ENCODE data around the gene NDST4.

NDST4 gene

GRCh38 chr4:115119804-115120352, 6.5 kb upstream of the NDST4 start:
- Histone ChIP-seq H3K27ac (ENCODE audit: low read depth, low read length) (no peak overlapping the region), H3K27me3 (ENCODE audit: control insufficient read depth, insufficient read depth, low read length) (no peaks in the 10 kb centered on the region)

GRCh38 chr4:115117651-115118050, 4.2 kb upstream of the NDST4 start:
- H3K36me3 ChIP-seq (ENCODE audit: control insufficient read depth, insufficient read depth, low read length): no peaks in the 10 kb centered on the region
- peaks cover 5% of the 10 kb centered on the region; the same call in 1 of the 2 replicates for H3K4me1 ChIP-seq (ENCODE audit: control insufficient read depth, insufficient read depth, low read length)
- no peak overlapping the region for H3K9ac ChIP-seq (ENCODE audit: low read length)
- no peaks in the 10 kb centered on the region for H3K9me3 ChIP-seq (ENCODE audit: control insufficient read depth, insufficient read depth, low read depth, low read length)
- no peak overlapping the region for H3K4me3 ChIP-seq (ENCODE audit: low read depth, low read length)
- H3K27ac ChIP-seq (ENCODE audit: low read depth, low read length): no peak overlapping the region
- H3K27me3 ChIP-seq (ENCODE audit: control insufficient read depth, insufficient read depth, low read length): no peaks in the 10 kb centered on the region

More at GRCh38 chr4:115119804-115120352, 6.5 kb upstream of the NDST4 start:
- Histone ChIP-seq H3K4me3 (ENCODE audit: low read depth, low read length) (no peak overlapping the region), H3K9ac (ENCODE audit: low read length) (no peak overlapping the region), H3K9me3 (ENCODE audit: control insufficient read depth, insufficient read depth, low read depth, low read length) (no peaks in the 10 kb centered on the region), H3K36me3 (ENCODE audit: control insufficient read depth, insufficient read depth, low read length) (no peaks in the 10 kb centered on the region), H3K4me1 (ENCODE audit: control insufficient read depth, insufficient read depth, low read length) (peaks cover 5% of the 10 kb centered on the region; the same call in 1 of the 2 replicates)

GRCh38 chr4:115110191-115111181, 2.9 kb downstream of the NDST4 start:
- Histone ChIP-seq H3K9ac (ENCODE audit: low read length) (no peak overlapping the region), H3K36me3 (ENCODE audit: control insufficient read depth, insufficient read depth, low read length) (no peaks in the 10 kb centered on the region), H3K27ac (ENCODE audit: low read depth, low read length) (no peak overlapping the region), H3K9me3 (ENCODE audit: control insufficient read depth, insufficient read depth, low read depth, low read length) (no peaks in the 10 kb centered on the region), H3K4me1 (ENCODE audit: control insufficient read depth, insufficient read depth, low read length) (no peaks in the 10 kb centered on the region), H3K27me3 (ENCODE audit: control insufficient read depth, insufficient read depth, low read length) (no peaks in the 10 kb centered on the region), H3K4me3 (ENCODE audit: low read depth, low read length) (no peak overlapping the region)

- H3K27ac ChIP-seq (ENCODE audit: low read depth, low read length): no peak overlapping the region
- H3K4me3 ChIP-seq (ENCODE audit: low read depth, low read length): no peak overlapping the region
- no peaks in the 10 kb centered on the region for H3K36me3 ChIP-seq (ENCODE audit: control insufficient read depth, insufficient read depth, low read length)
- no peaks in the 10 kb centered on the region for H3K9me3 ChIP-seq (ENCODE audit: control insufficient read depth, insufficient read depth, low read depth, low read length)
- H3K4me1 ChIP-seq (ENCODE audit: control insufficient read depth, insufficient read depth, low read length): no peaks in the 10 kb centered on the region
- H3K9ac ChIP-seq (ENCODE audit: low read length): no peak overlapping the region
- no peaks in the 10 kb centered on the region for H3K27me3 ChIP-seq (ENCODE audit: control insufficient read depth, insufficient read depth, low read length)
Observed at GRCh38 chr4:115108850-115109249, 4.6 kb downstream of the NDST4 start.

GRCh38 chr4:115107411-115107810, 6.0 kb downstream of the NDST4 start:
- H3K9ac ChIP-seq (ENCODE audit: low read length): no peak overlapping the region
- no peaks in the 10 kb centered on the region for H3K4me1 ChIP-seq (ENCODE audit: control insufficient read depth, insufficient read depth, low read length)
- H3K27me3 ChIP-seq (ENCODE audit: control insufficient read depth, insufficient read depth, low read length): no peaks in the 10 kb centered on the region
- no peaks in the 10 kb centered on the region for H3K9me3 ChIP-seq (ENCODE audit: control insufficient read depth, insufficient read depth, low read depth, low read length)
- H3K27ac ChIP-seq (ENCODE audit: low read depth, low read length): no peak overlapping the region
- H3K4me3 ChIP-seq (ENCODE audit: low read depth, low read length): no peak overlapping the region
- H3K36me3 ChIP-seq (ENCODE audit: control insufficient read depth, insufficient read depth, low read length): no peaks in the 10 kb centered on the region

GRCh38 chr4:115101675-115102074, 11.7 kb downstream of the NDST4 start:
- no peaks in the 10 kb centered on the region for H3K36me3 ChIP-seq (ENCODE audit: control insufficient read depth, insufficient read depth, low read length)
- H3K27ac ChIP-seq (ENCODE audit: low read depth, low read length): no peak overlapping the region
- H3K27me3 ChIP-seq (ENCODE audit: control insufficient read depth, insufficient read depth, low read length): no peaks in the 10 kb centered on the region

GRCh38 chr4:115090483-115091075, 22.8 kb downstream of the NDST4 start:
- H3K4me1 ChIP-seq (ENCODE audit: control insufficient read depth, insufficient read depth, low read length): no peaks in the 10 kb centered on the region
- no peak overlapping the region for H3K9ac ChIP-seq (ENCODE audit: low read length)
- H3K27ac ChIP-seq (ENCODE audit: low read depth, low read length): no peak overlapping the region
- H3K9me3 ChIP-seq (ENCODE audit: control insufficient read depth, insufficient read depth, low read depth, low read length): no peaks in the 10 kb centered on the region
- no peaks in the 10 kb centered on the region for H3K36me3 ChIP-seq (ENCODE audit: control insufficient read depth, insufficient read depth, low read length)
- no peak overlapping the region for H3K4me3 ChIP-seq (ENCODE audit: low read depth, low read length)
- no peaks in the 10 kb centered on the region for H3K27me3 ChIP-seq (ENCODE audit: control insufficient read depth, insufficient read depth, low read length)

More at GRCh38 chr4:115101675-115102074, 11.7 kb downstream of the NDST4 start:
- Histone ChIP-seq H3K9ac (ENCODE audit: low read length) (no peak overlapping the region), H3K4me3 (ENCODE audit: low read depth, low read length) (no peak overlapping the region), H3K9me3 (ENCODE audit: control insufficient read depth, insufficient read depth, low read depth, low read length) (no peaks in the 10 kb centered on the region), H3K4me1 (ENCODE audit: control insufficient read depth, insufficient read depth, low read length) (no peaks in the 10 kb centered on the region; the same call in 1 of the 2 replicates)

- Histone ChIP-seq H3K27me3 (ENCODE audit: control insufficient read depth, insufficient read depth, low read length) (no peaks in the 10 kb centered on the region), H3K27ac (ENCODE audit: low read depth, low read length) (no peak overlapping the region), H3K4me1 (ENCODE audit: control insufficient read depth, insufficient read depth, low read length) (no peaks in the 10 kb centered on the region), H3K4me3 (ENCODE audit: low read depth, low read length) (no peak overlapping the region), H3K9me3 (ENCODE audit: control insufficient read depth, insufficient read depth, low read depth, low read length) (peaks cover 23% of the 10 kb centered on the region), H3K36me3 (ENCODE audit: control insufficient read depth, insufficient read depth, low read length) (no peaks in the 10 kb centered on the region), H3K9ac (ENCODE audit: low read length) (no peak overlapping the region)
Observed at GRCh38 chr4:115082633-115083032, 30.8 kb downstream of the NDST4 start.

- Histone ChIP-seq H3K4me3 (ENCODE audit: low read depth, low read length) (no peak overlapping the region), H3K27me3 (ENCODE audit: control insufficient read depth, insufficient read depth, low read length) (no peaks in the 10 kb centered on the region), H3K4me1 (ENCODE audit: control insufficient read depth, insufficient read depth, low read length) (no peaks in the 10 kb centered on the region), H3K9me3 (ENCODE audit: control insufficient read depth, insufficient read depth, low read depth, low read length) (no peaks in the 10 kb centered on the region), H3K27ac (ENCODE audit: low read depth, low read length) (no peak overlapping the region), H3K9ac (ENCODE audit: low read length) (no peak overlapping the region), H3K36me3 (ENCODE audit: control insufficient read depth, insufficient read depth, low read length) (no peaks in the 10 kb centered on the region)
Observed at GRCh38 chr4:115076691-115077090, 36.7 kb downstream of the NDST4 start.

GRCh38 chr4:115058533-115058932, 54.9 kb downstream of the NDST4 start:
- Histone ChIP-seq H3K9ac (ENCODE audit: low read length) (no peak overlapping the region), H3K27me3 (ENCODE audit: control insufficient read depth, insufficient read depth, low read length) (no peaks in the 10 kb centered on the region), H3K4me3 (ENCODE audit: low read depth, low read length) (no peak overlapping the region), H3K27ac (ENCODE audit: low read depth, low read length) (no peak overlapping the region), H3K36me3 (ENCODE audit: control insufficient read depth, insufficient read depth, low read length) (no peaks in the 10 kb centered on the region), H3K4me1 (ENCODE audit: control insufficient read depth, insufficient read depth, low read length) (no peaks in the 10 kb centered on the region), H3K9me3 (ENCODE audit: control insufficient read depth, insufficient read depth, low read depth, low read length) (no peaks in the 10 kb centered on the region)

GRCh38 chr4:115054836-115055235, 58.6 kb downstream of the NDST4 start:
- no peak overlapping the region for H3K27ac ChIP-seq (ENCODE audit: low read depth, low read length)
- H3K27me3 ChIP-seq (ENCODE audit: control insufficient read depth, insufficient read depth, low read length): no peaks in the 10 kb centered on the region
- H3K4me1 ChIP-seq (ENCODE audit: control insufficient read depth, insufficient read depth, low read length): no peaks in the 10 kb centered on the region
- H3K4me3 ChIP-seq (ENCODE audit: low read depth, low read length): no peak overlapping the region
- no peaks in the 10 kb centered on the region for H3K36me3 ChIP-seq (ENCODE audit: control insufficient read depth, insufficient read depth, low read length)
- H3K9ac ChIP-seq (ENCODE audit: low read length): no peak overlapping the region
- H3K9me3 ChIP-seq (ENCODE audit: control insufficient read depth, insufficient read depth, low read depth, low read length): no peaks in the 10 kb centered on the region
